Nephron (organoid): ENCODE measurements around the gene PIGZ.

ENCODE experiments used
- H3K27ac Mint-ChIP-seq, 3 experiments: 2 replicates each; pipeline ENCODE4 v1.8.0; 2020; ENCODE audit warnings: mixed read lengths in 3 of 3, mild to moderate bottlenecking in 2 of 3, moderate library complexity in 1 of 3
- H3K27me3 Mint-ChIP-seq: 2 replicates; pipeline ENCODE4 v1.8.0; 2021; ENCODE audit warnings: low read depth, mild to moderate bottlenecking, moderate library complexity, mixed read lengths
- H3K36me3 Mint-ChIP-seq: 2 replicates; pipeline ENCODE4 v1.8.0; 2020; ENCODE audit warnings: low read depth, mixed read lengths
- H3K4me1 Mint-ChIP-seq: 2 replicates; pipeline ENCODE4 v1.8.0; 2020; ENCODE audit warnings: mixed read lengths
- H3K4me3 Mint-ChIP-seq, 3 experiments: 2 replicates each; pipeline ENCODE4 v1.8.0; 2020; ENCODE audit warnings: mild to moderate bottlenecking in 3 of 3, mixed read lengths in 3 of 3, moderate library complexity in 2 of 3
- H3K9me3 Mint-ChIP-seq: 2 replicates; pipeline ENCODE4 v1.8.0; 2020; ENCODE audit warnings: mixed read lengths
- CTCF ChIP-seq, 3 experiments: fragments of 200-600 bp; sonication (generic); IDR thresholded peaks; one replicate each; pipeline ENCODE4 v1.5.0; 2021; ENCODE audit warnings: antibody characterized with exemption in 3 of 3; ENCODE audit not compliant: unreplicated experiment in 3 of 3

Gene PIGZ

GRCh38 chr3:196968233-196969133 lies at the start of gene PIGZ:
TSS of gene PIGZ (minus strand) at chr3:196968833. CDS start at chr3:196952031, 16,802 bp downstream.
- no peaks in the 10 kb centered on the region for H3K4me1 Mint-ChIP-seq
- H3K9me3 Mint-ChIP-seq = no peaks in the 10 kb centered on the region
- H3K36me3 Mint-ChIP-seq = no peaks in the 10 kb centered on the region
- peaks cover 59% of the 10 kb centered on the region for H3K27me3 Mint-ChIP-seq
- TF ChIP-seq CTCF (IDR thresholded peaks at IDR 0.05; ENCODE audit: unreplicated experiment in 3 of 3) = no peak
- peak within 1 kb of the TSS; percentile 72 to 83 (median 80) for H3K4me3 Mint-ChIP-seq
- no peak within 1 kb of the TSS for H3K27ac Mint-ChIP-seq

GRCh38 chr3:197017003-197017402 lies 48.4 kb upstream of the PIGZ start:
- no peak for TF ChIP-seq CTCF (IDR thresholded peaks at IDR 0.05; ENCODE audit: unreplicated experiment in 3 of 3)
- Mint-ChIP-seq H3K9me3 (no peaks in the 10 kb centered on the region), H3K27ac (no peak overlapping the region), H3K36me3 (no peaks in the 10 kb centered on the region), H3K4me1 (no peaks in the 10 kb centered on the region), H3K4me3 (no peak overlapping the region), H3K27me3 (peaks cover 41% of the 10 kb centered on the region)

- Mint-ChIP-seq H3K27ac (no peak overlapping the region), H3K4me1 (peaks cover 3% of the 10 kb centered on the region), H3K27me3 (peaks cover 33% of the 10 kb centered on the region), H3K9me3 (no peaks in the 10 kb centered on the region), H3K36me3 (no peaks in the 10 kb centered on the region), H3K4me3 (no peak overlapping the region)
- TF ChIP-seq CTCF (IDR thresholded peaks at IDR 0.05; ENCODE audit: unreplicated experiment in 3 of 3) = no peak
These were observed 47.4 kb upstream of the PIGZ start for GRCh38 chr3:197015790-197016736.

GRCh38 chr3:197014942-197015575 lies 46.4 kb upstream of the PIGZ start:
- no peak for TF ChIP-seq CTCF (IDR thresholded peaks at IDR 0.05; ENCODE audit: unreplicated experiment in 3 of 3)
- no peak overlapping the region for H3K27ac Mint-ChIP-seq
- no peak overlapping the region for H3K4me3 Mint-ChIP-seq
- peaks cover 6% of the 10 kb centered on the region for H3K4me1 Mint-ChIP-seq
- H3K9me3 Mint-ChIP-seq = no peaks in the 10 kb centered on the region
- H3K27me3 Mint-ChIP-seq = peaks cover 26% of the 10 kb centered on the region
- no peaks in the 10 kb centered on the region for H3K36me3 Mint-ChIP-seq

- no peak for TF ChIP-seq CTCF (IDR thresholded peaks at IDR 0.05; ENCODE audit: unreplicated experiment in 3 of 3)
- H3K4me3 Mint-ChIP-seq = no peak overlapping the region
- no peaks in the 10 kb centered on the region for H3K9me3 Mint-ChIP-seq
- H3K27ac Mint-ChIP-seq = no peak overlapping the region
- H3K27me3 Mint-ChIP-seq = peaks cover 16% of the 10 kb centered on the region
- H3K36me3 Mint-ChIP-seq = no peaks in the 10 kb centered on the region
- peaks cover 6% of the 10 kb centered on the region for H3K4me1 Mint-ChIP-seq
These were observed 45.4 kb upstream of the PIGZ start for GRCh38 chr3:197014024-197014423.
